GM10266 (cell line): ENCODE results near the gene RSAD1.
"Not testable (repeated sequence)": the region's sequence is repeated elsewhere in the genome, so short reads cannot be mapped to it uniquely, and the experiment has no call there.

Experiments used
- DNase-seq: peaks from one replicate; pipeline ENCODE4 v3.0.0; 2012; ENCODE audit errors: extremely low spot score
- TF ChIP-seq, protein P1 (sequence below): IDR thresholded peaks from 2 replicates; pipeline ENCODE4 v1.5.1; 2012; ENCODE audit warnings: mild to moderate bottlenecking, low read depth; ENCODE audit not compliant: control insufficient read depth, insufficient read depth; ENCODE audit errors: missing control alignments

Gene RSAD1

DNA sequence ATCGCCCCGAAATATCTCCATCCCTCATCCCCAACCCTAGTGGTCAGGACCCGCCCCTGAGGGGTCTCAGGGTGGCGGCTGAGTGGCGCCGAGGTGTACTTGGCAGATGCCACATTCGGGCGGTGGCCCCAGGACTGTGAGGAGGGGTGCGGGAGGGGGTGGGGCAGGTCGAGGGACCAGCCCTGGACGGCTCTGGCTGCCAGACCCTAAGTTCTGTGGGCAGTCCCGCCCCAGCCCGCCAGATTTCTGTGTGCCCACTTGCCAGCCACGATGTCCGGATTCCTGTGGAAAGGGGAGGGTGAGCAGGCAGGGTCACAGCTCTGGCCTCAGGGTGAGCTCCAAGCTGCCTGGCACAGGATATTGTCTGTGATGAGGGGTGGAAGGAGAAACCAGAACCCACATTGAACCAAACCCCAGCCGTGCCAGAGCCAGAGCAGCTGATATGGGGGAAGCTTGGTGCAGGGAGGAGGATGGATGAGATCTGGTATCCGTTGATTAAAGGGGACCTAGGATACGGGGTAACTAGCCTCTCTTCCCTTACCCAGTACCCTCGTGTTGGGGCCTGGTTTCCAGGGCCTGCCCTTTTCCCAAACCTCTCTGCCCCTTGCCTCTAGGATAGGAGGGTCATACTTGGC is 8.9 kb upstream of the RSAD1 start:
- DNase-seq: peak; percentile 26
- TF ChIP-seq, protein P1, sequence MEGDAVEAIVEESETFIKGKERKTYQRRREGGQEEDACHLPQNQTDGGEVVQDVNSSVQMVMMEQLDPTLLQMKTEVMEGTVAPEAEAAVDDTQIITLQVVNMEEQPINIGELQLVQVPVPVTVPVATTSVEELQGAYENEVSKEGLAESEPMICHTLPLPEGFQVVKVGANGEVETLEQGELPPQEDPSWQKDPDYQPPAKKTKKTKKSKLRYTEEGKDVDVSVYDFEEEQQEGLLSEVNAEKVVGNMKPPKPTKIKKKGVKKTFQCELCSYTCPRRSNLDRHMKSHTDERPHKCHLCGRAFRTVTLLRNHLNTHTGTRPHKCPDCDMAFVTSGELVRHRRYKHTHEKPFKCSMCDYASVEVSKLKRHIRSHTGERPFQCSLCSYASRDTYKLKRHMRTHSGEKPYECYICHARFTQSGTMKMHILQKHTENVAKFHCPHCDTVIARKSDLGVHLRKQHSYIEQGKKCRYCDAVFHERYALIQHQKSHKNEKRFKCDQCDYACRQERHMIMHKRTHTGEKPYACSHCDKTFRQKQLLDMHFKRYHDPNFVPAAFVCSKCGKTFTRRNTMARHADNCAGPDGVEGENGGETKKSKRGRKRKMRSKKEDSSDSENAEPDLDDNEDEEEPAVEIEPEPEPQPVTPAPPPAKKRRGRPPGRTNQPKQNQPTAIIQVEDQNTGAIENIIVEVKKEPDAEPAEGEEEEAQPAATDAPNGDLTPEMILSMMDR: no peak

GRCh38 chr17:50470426-50470825 is 8.2 kb upstream of the RSAD1 start:
- no peak for DNase-seq
- TF ChIP-seq, protein P1: no peak

GRCh38 chr17:50471009-50471905 is 7.4 kb upstream of the RSAD1 start:
- TF ChIP-seq, protein P1: no peak
- DNase-seq: no peak

DNA sequence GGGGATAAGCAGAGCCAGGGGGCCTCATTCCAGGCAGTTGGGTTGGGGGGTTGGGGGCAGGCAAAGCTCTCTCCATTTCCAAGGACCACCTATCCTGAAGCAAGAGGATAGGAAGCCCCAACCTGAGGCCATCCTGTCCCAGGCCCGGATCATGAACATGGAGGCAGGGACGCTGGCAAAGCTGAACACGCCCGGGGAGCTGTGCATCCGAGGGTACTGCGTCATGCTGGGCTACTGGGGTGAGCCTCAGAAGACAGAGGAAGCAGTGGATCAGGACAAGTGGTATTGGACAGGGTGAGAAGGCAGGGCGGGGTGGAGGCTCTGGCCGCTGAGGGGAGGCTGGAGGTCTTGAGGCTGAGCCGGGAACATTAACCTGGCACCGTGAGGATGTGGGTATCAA is 6.4 kb upstream of the RSAD1 start:
- TF ChIP-seq, protein P1: no peak
- DNase-seq: no peak

- DNase-seq: not testable (repeated sequence)
Observed at GRCh38 chr17:50472761-50473161, 5.9 kb upstream of the RSAD1 start.

DNA sequence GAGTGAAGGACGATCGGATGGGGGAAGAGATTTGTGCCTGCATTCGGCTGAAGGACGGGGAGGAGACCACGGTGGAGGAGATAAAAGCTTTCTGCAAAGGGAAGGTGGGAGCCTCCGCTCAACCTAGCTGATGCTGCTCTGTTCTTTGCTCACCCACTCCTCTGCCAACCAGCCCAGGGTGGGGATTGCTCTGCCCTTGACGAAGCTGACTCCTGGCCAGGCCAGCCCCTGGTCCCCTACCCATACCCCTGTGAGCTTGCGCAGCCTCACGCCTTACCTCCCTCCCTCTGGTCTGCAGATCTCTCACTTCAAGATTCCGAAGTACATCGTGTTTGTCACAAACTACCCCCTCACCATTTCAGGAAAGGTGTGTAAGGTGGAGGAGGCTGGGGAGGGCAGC is 4.8 kb upstream of the RSAD1 start:
- TF ChIP-seq, protein P1: no peak
- no peak for DNase-seq

DNA sequence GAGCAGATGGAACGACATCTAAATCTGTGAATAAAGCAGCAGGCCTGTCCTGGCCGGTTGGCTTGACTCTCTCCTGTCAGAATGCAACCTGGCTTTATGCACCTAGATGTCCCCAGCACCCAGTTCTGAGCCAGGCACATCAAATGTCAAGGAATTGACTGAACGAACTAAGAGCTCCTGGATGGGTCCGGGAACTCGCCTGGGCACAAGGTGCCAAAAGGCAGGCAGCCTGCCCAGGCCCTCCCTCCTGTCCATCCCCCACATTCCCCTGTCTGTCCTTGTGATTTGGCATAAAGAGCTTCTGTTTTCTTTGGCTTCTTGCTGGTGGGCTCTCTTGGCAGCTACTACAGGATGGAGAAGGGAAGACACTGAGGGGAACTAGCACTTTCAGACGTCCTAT is 4.1 kb upstream of the RSAD1 start:
- TF ChIP-seq, protein P1: no peak
- DNase-seq: no peak

- DNase-seq: no peak
- TF ChIP-seq, protein P1: no peak
Observed at GRCh38 chr17:50475362-50475761, 3.3 kb upstream of the RSAD1 start.

DNA sequence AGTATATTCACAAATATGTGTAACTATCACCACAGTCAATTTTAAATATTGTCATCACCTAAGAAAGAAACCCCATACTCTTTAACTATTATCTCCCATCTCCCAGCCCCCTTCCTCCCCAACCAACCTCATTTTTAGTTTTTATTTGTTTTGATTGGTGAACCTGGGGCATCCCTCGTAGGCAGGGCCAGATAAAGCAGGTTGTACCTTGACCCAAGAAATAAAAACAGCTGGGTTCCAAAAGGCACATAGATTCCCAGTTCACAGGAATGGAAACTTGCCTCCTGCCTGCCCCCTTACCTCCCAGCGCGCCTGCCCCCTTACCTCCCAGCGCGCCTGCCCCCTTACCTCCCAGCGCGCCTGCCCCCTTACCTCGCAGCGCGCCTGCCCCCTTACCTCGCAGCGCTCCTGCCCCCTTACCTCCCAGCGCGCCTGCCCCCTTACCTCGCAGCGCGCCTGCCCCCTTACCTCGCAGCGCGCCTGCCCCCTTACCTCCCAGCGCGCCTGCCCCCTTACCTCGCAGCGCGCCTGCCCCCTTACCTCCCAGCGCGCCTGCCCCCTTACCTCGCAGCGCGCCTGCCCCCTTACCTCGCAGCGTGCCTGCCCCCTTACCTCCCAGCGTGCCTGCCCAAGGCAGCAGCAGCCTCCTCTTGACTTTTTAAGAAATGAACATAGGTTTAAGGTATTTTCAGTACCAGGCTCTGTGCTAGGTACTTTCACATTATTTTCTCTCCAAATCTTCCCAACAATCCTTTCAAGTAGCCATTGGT is 2.7 kb upstream of the RSAD1 start:
- DNase-seq: not testable (repeated sequence)
